ENCODE data around the gene MEPE. TPM values are rescaled to one million over a fixed set of nuclear protein-coding genes. Genes with fewer than 3 reads are reported as not detected.

Gene MEPE
- total and polyA plus RNA-seq, 4 experiments from 2014 or later: not detected

- no peak overlapping the region for H3K4me3 Mint-ChIP-seq
- ChIA-PET CTCF (ENCODE audit: partially characterized antibody) (interaction anchor here (0.9 to 2.4 kb wide), 5 partner anchors 8 to 360 kb away, joined by 3 to 11 read pairs (median 5); no protein-coding TSS in a partner anchor), POLR2A (ENCODE audit: partially characterized antibody) (no interaction called here)
- Histone ChIP-seq H3K27ac (ENCODE audit: low read depth, low read length) (no peak overlapping the region), H3K4me3 (ENCODE audit: low read length in 2 of 2) (no peak overlapping the region), H3K4me1 (ENCODE audit: insufficient read depth, low read length) (peaks cover 4% of the 10 kb centered on the region), H3K27me3 (ENCODE audit: insufficient read depth, low read length) (no peaks in the 10 kb centered on the region), H3K9me3 (ENCODE audit: control insufficient read depth in 1 of 2, low read length in 2 of 2) (no peaks in the 10 kb centered on the region), H3K36me3 (ENCODE audit: insufficient read depth, low read length) (no peaks in the 10 kb centered on the region)
- peaks cover 8 to 9% of the 10 kb centered on the region in 2 donors for H3K27me3 Mint-ChIP-seq
- H3K9me3 Mint-ChIP-seq: no peaks in the 10 kb centered on the region
- no peak for DNase-seq
- intact Hi-C loops (cut with micrococcal nuclease): loop anchor here (2.0 kb wide), 1 partner anchor 121 kb away; no protein-coding TSS in a partner anchor
- no peak overlapping the region for H3K27ac Mint-ChIP-seq
- H3K36me3 Mint-ChIP-seq: no peaks in the 10 kb centered on the region
- peaks cover 0 to 9% (median 4%) of the 10 kb centered on the region in 4 donors for H3K4me1 Mint-ChIP-seq
Measured at GRCh38 chr4:87851953-87852352, 19.2 kb downstream of the MEPE start.

- ChIA-PET CTCF (ENCODE audit: partially characterized antibody) (interaction anchor here (0.5 to 2.4 kb wide), 7 partner anchors 10 to 1747 kb away, joined by 3 to 11 read pairs (median 4); no protein-coding TSS in a partner anchor), POLR2A (ENCODE audit: partially characterized antibody) (no interaction called here)
- Mint-ChIP-seq H3K27me3 (peaks cover 6 to 10% of the 10 kb centered on the region in 2 donors), H3K36me3 (no peaks in the 10 kb centered on the region), H3K9me3 (no peaks in the 10 kb centered on the region), H3K27ac (no peak overlapping the region), H3K4me3 (no peak overlapping the region), H3K4me1 (peaks cover 0 to 9% (median 4%) of the 10 kb centered on the region in 4 donors)
- no peaks in the 10 kb centered on the region for H3K9me3 ChIP-seq (ENCODE audit: control insufficient read depth in 1 of 2, low read length in 2 of 2)
- H3K4me3 ChIP-seq (ENCODE audit: low read length in 2 of 2): no peak overlapping the region
- no peaks in the 10 kb centered on the region for H3K27me3 ChIP-seq (ENCODE audit: insufficient read depth, low read length)
- no peak overlapping the region for H3K27ac ChIP-seq (ENCODE audit: low read depth, low read length)
- no peak for DNase-seq
- intact Hi-C loops (cut with micrococcal nuclease): loop anchor here (1.0 to 2.0 kb wide), 2 partner anchors 120 to 359 kb away; no protein-coding TSS in a partner anchor
- H3K4me1 ChIP-seq (ENCODE audit: insufficient read depth, low read length): peaks cover 4% of the 10 kb centered on the region
- no peaks in the 10 kb centered on the region for H3K36me3 ChIP-seq (ENCODE audit: insufficient read depth, low read length)
Measured at GRCh38 chr4:87853108-87853507, 20.3 kb downstream of the MEPE start.

- Histone ChIP-seq H3K27ac (ENCODE audit: low read depth, low read length) (no peak overlapping the region), H3K9me3 (ENCODE audit: control insufficient read depth in 1 of 2, low read length in 2 of 2) (no peaks in the 10 kb centered on the region), H3K27me3 (ENCODE audit: insufficient read depth, low read length) (no peaks in the 10 kb centered on the region), H3K36me3 (ENCODE audit: insufficient read depth, low read length) (no peaks in the 10 kb centered on the region), H3K4me3 (ENCODE audit: low read length in 2 of 2) (no peak overlapping the region), H3K4me1 (ENCODE audit: insufficient read depth, low read length) (peaks cover 1% of the 10 kb centered on the region)
- CTCF ChIA-PET (ENCODE audit: partially characterized antibody): interaction anchor here (1.1 to 2.4 kb wide), 3 partner anchors 16 to 358 kb away, joined by 3 to 11 read pairs (median 8); no protein-coding TSS in a partner anchor
- Mint-ChIP-seq H3K36me3 (no peaks in the 10 kb centered on the region), H3K27ac (no peak overlapping the region), H3K9me3 (no peaks in the 10 kb centered on the region), H3K27me3 (peaks cover 6 to 7% of the 10 kb centered on the region in 2 donors), H3K4me3 (no peak overlapping the region), H3K4me1 (peaks cover 0 to 9% (median 2%) of the 10 kb centered on the region in 4 donors)
- POLR2A ChIA-PET (ENCODE audit: partially characterized antibody): no interaction called here
- no peak for DNase-seq
- intact Hi-C loops (cut with micrococcal nuclease): loop anchor here (1.0 to 2.0 kb wide), 2 partner anchors 119 to 358 kb away; no protein-coding TSS in a partner anchor
Measured at GRCh38 chr4:87853891-87854290, 21.1 kb downstream of the MEPE start.

GRCh38 chr4:87855559-87855958 is 22.8 kb downstream of the MEPE start:
- Mint-ChIP-seq H3K4me1 (no peaks in the 10 kb centered on the region), H3K9me3 (no peaks in the 10 kb centered on the region), H3K4me3 (no peak overlapping the region), H3K36me3 (no peaks in the 10 kb centered on the region), H3K27me3 (peaks cover 4 to 6% of the 10 kb centered on the region in 2 donors), H3K27ac (no peak overlapping the region)
- ChIA-PET POLR2A (ENCODE audit: partially characterized antibody) (no interaction called here), CTCF (ENCODE audit: partially characterized antibody) (no interaction called here)
- no peak for DNase-seq
- Histone ChIP-seq H3K27me3 (ENCODE audit: insufficient read depth, low read length) (no peaks in the 10 kb centered on the region), H3K4me3 (ENCODE audit: low read length in 2 of 2) (no peak overlapping the region), H3K4me1 (ENCODE audit: insufficient read depth, low read length) (no peaks in the 10 kb centered on the region), H3K36me3 (ENCODE audit: insufficient read depth, low read length) (no peaks in the 10 kb centered on the region), H3K27ac (ENCODE audit: low read depth, low read length) (no peak overlapping the region), H3K9me3 (ENCODE audit: control insufficient read depth in 1 of 2, low read length in 2 of 2) (no peaks in the 10 kb centered on the region)
- intact Hi-C loops (cut with micrococcal nuclease): no loop called here

GRCh38 chr4:87856816-87857215 is 24.0 kb downstream of the MEPE start:
- CTCF ChIA-PET (ENCODE audit: partially characterized antibody): interaction anchor here (0.7 to 1.5 kb wide), 2 partner anchors 8 to 355 kb away, joined by 3 to 4 read pairs; no protein-coding TSS in a partner anchor
- no peaks in the 10 kb centered on the region for H3K36me3 ChIP-seq (ENCODE audit: insufficient read depth, low read length)
- no peak overlapping the region for H3K4me3 ChIP-seq (ENCODE audit: low read length in 2 of 2)
- H3K27ac Mint-ChIP-seq: no peak overlapping the region
- H3K36me3 Mint-ChIP-seq: no peaks in the 10 kb centered on the region
- H3K9me3 ChIP-seq (ENCODE audit: control insufficient read depth in 1 of 2, low read length in 2 of 2): no peaks in the 10 kb centered on the region
- intact Hi-C loops (cut with micrococcal nuclease): no loop called here
- peaks cover 4% of the 10 kb centered on the region in 2 donors for H3K27me3 Mint-ChIP-seq
- POLR2A ChIA-PET (ENCODE audit: partially characterized antibody): no interaction called here
- no peaks in the 10 kb centered on the region for H3K27me3 ChIP-seq (ENCODE audit: insufficient read depth, low read length)
- H3K4me1 ChIP-seq (ENCODE audit: insufficient read depth, low read length): no peaks in the 10 kb centered on the region
- H3K9me3 Mint-ChIP-seq: no peaks in the 10 kb centered on the region
- DNase-seq: no peak
- no peak overlapping the region for H3K27ac ChIP-seq (ENCODE audit: low read depth, low read length)
- H3K4me1 Mint-ChIP-seq: no peaks in the 10 kb centered on the region
- no peak overlapping the region for H3K4me3 Mint-ChIP-seq

- no peak for DNase-seq
- Histone ChIP-seq H3K9me3 (ENCODE audit: control insufficient read depth in 1 of 2, low read length in 2 of 2) (no peaks in the 10 kb centered on the region), H3K27me3 (ENCODE audit: insufficient read depth, low read length) (no peaks in the 10 kb centered on the region), H3K4me3 (ENCODE audit: low read length in 2 of 2) (no peak overlapping the region), H3K4me1 (ENCODE audit: insufficient read depth, low read length) (no peaks in the 10 kb centered on the region), H3K27ac (ENCODE audit: low read depth, low read length) (no peak overlapping the region), H3K36me3 (ENCODE audit: insufficient read depth, low read length) (no peaks in the 10 kb centered on the region)
- CTCF ChIA-PET (ENCODE audit: partially characterized antibody): interaction anchor here (0.8 to 1.5 kb wide), 2 partner anchors 9 to 15 kb away, joined by 3 read pairs; no protein-coding TSS in a partner anchor
- H3K9me3 Mint-ChIP-seq: no peaks in the 10 kb centered on the region
- POLR2A ChIA-PET (ENCODE audit: partially characterized antibody): no interaction called here
- H3K36me3 Mint-ChIP-seq: no peaks in the 10 kb centered on the region
- peaks cover 4% of the 10 kb centered on the region in 2 donors for H3K27me3 Mint-ChIP-seq
- no peak overlapping the region for H3K4me3 Mint-ChIP-seq
- intact Hi-C loops (cut with micrococcal nuclease): no loop called here
- no peaks in the 10 kb centered on the region for H3K4me1 Mint-ChIP-seq
- H3K27ac Mint-ChIP-seq: no peak overlapping the region
Measured at GRCh38 chr4:87857789-87858188, 25.0 kb downstream of the MEPE start.

GRCh38 chr4:87862236-87862635 is 29.5 kb downstream of the MEPE start:
- Histone ChIP-seq H3K36me3 (ENCODE audit: insufficient read depth, low read length) (no peaks in the 10 kb centered on the region), H3K27ac (ENCODE audit: low read depth, low read length) (no peak overlapping the region), H3K4me1 (ENCODE audit: insufficient read depth, low read length) (no peaks in the 10 kb centered on the region), H3K4me3 (ENCODE audit: low read length in 2 of 2) (no peak overlapping the region), H3K9me3 (ENCODE audit: control insufficient read depth in 1 of 2, low read length in 2 of 2) (no peaks in the 10 kb centered on the region), H3K27me3 (ENCODE audit: insufficient read depth, low read length) (no peaks in the 10 kb centered on the region)
- intact Hi-C loops (cut with micrococcal nuclease): no loop called here
- no peak for DNase-seq
- no peak overlapping the region for H3K27ac Mint-ChIP-seq
- H3K27me3 Mint-ChIP-seq: peaks cover 4 to 9% of the 10 kb centered on the region in 2 donors
- POLR2A ChIA-PET (ENCODE audit: partially characterized antibody): no interaction called here
- no peak overlapping the region for H3K4me3 Mint-ChIP-seq
- CTCF ChIA-PET (ENCODE audit: partially characterized antibody): no interaction called here
- no peaks in the 10 kb centered on the region for H3K36me3 Mint-ChIP-seq
- H3K9me3 Mint-ChIP-seq: peaks cover 0 to 3% (median 0%) of the 10 kb centered on the region in 8 donors
- no peaks in the 10 kb centered on the region for H3K4me1 Mint-ChIP-seq

Measured in CD4-positive, alpha-beta memory T cell (primary cell).